Tibial nerve (tissue), 4 donors: ENCODE results near the gene SLC25A42. TPM values are rescaled to one million over a fixed set of nuclear protein-coding genes. Genes with fewer than 3 reads are reported as not detected.

Source experiments
- DNase-seq, 2 donors: peaks; one replicate each; pipeline ENCODE4 v3.0.0-alpha.2; 2019; ENCODE audit warnings: low spot score in 2 of 2
- H3K27ac ChIP-seq, 4 donors: fragments of 200-600 bp; sonication (generic) in 3 of 4; one replicate each; pipeline ENCODE4 v1.5.1; 2017 to 2019; ENCODE audit warnings: mild to moderate bottlenecking in 1 of 4
- H3K27me3 ChIP-seq, 2 donors: fragments of 200-600 bp; sonication (generic) in 1 of 2; one replicate each; pipeline versions ENCODE4 v1.5.1 to v1.6.0; 2017 to 2019
- H3K36me3 ChIP-seq, 3 donors: fragments of 200-600 bp; sonication (generic); one replicate each; pipeline ENCODE4 v1.5.1; 2018 to 2019
- H3K4me1 ChIP-seq, 4 donors: fragments of 200-600 bp; sonication (generic) in 3 of 4; one replicate each; pipeline ENCODE4 v1.5.1; 2017 to 2019
- H3K4me3 ChIP-seq, 4 donors: fragments of 200-600 bp; sonication (generic) in 3 of 4; one replicate each; pipeline ENCODE4 v1.5.1; 2017 to 2019; ENCODE audit warnings: mild to moderate bottlenecking in 1 of 4, moderate library complexity in 1 of 4
- H3K9me3 ChIP-seq, 4 donors: fragments of 200-600 bp; sonication (generic) in 3 of 4; one replicate each; pipeline ENCODE4 v1.5.1; 2017 to 2019
- EP300 ChIP-seq, 2 donors: sonication (generic); formaldehyde crosslinking; IDR thresholded peaks; one replicate each; pipeline ENCODE4 v1.6.1; 2017; ENCODE audit warnings: antibody characterized with exemption in 2 of 2, mild to moderate bottlenecking in 1 of 2
- POLR2A ChIP-seq, 2 donors: fragments of 450-650 bp; IDR thresholded peaks; one replicate each; pipeline ENCODE4 v1.6.1; 2017; ENCODE audit warnings: antibody characterized with exemption in 2 of 2, mild to moderate bottlenecking in 2 of 2, moderate library complexity in 2 of 2
- WGBS, 2 donors: methylation state at CpG; one replicate each; pipeline ENCODE4 v1.1.5; 2018; 5-methylcytosine and 5-hydroxymethylcytosine counted together
- total RNA-seq, 4 donors: library from RNA; depleted of rRNA; stranded (reverse); fragments of >200 nt; gene quantifications; one replicate each; pipeline ENCODE4 v1.1.0, GENCODE V29; 2016
- TF ChIP-seq, protein P1 (sequence below), 5 experiments: fragments of 200-600 bp in 3 of 5; fragments of 450-650 bp in 2 of 5; sonication (generic) in 3 of 5; IDR thresholded peaks; one replicate each; pipeline ENCODE4 v1.5.1; 2016 to 2019; ENCODE audit warnings: antibody characterized with exemption in 5 of 5, mild to moderate bottlenecking in 3 of 5, moderate library complexity in 2 of 5

Gene SLC25A42
- total RNA-seq, 4 donors from 2014 or later: 13.8 to 25.5 (median 15.5) TPM

DNA sequence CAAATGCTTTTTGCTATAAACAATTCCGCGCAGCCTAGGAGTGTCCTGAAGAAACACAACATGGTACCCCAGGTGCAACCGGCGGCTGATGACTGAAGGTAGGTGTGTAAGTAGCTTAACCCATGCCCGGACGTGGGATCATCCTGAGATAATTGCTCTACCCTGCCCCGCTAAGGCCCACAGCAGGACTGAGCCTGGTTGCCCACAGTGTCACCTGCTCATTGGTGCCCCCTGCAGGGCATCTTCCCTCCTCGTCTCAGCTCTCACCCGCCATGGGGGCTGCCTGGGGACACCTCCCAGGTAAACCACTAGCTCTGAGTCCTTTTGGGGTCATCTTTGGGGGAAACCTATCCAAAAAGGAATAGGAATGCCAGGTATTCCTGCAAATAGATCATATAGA, 52.2 kb downstream of the SLC25A42 start:
- DNase-seq: peak in 1 of 2 donors; percentile 19
- H3K27me3 ChIP-seq: no peaks in the 10 kb centered on the region
- H3K4me3 ChIP-seq: no peak overlapping the region
- no peak overlapping the region for H3K27ac ChIP-seq
- H3K9me3 ChIP-seq: no peaks in the 10 kb centered on the region
- 78 to 81% methylated on average over 9 of the region's 9 CpGs for WGBS, 2 donors
- H3K4me1 ChIP-seq: no peaks in the 10 kb centered on the region
- H3K36me3 ChIP-seq: peaks cover 0 to 49% (median 0%) of the 10 kb centered on the region in 3 donors
- no peak for TF ChIP-seq EP300 (IDR thresholded peaks at IDR 0.05)
- TF ChIP-seq, protein P1, sequence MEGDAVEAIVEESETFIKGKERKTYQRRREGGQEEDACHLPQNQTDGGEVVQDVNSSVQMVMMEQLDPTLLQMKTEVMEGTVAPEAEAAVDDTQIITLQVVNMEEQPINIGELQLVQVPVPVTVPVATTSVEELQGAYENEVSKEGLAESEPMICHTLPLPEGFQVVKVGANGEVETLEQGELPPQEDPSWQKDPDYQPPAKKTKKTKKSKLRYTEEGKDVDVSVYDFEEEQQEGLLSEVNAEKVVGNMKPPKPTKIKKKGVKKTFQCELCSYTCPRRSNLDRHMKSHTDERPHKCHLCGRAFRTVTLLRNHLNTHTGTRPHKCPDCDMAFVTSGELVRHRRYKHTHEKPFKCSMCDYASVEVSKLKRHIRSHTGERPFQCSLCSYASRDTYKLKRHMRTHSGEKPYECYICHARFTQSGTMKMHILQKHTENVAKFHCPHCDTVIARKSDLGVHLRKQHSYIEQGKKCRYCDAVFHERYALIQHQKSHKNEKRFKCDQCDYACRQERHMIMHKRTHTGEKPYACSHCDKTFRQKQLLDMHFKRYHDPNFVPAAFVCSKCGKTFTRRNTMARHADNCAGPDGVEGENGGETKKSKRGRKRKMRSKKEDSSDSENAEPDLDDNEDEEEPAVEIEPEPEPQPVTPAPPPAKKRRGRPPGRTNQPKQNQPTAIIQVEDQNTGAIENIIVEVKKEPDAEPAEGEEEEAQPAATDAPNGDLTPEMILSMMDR (IDR thresholded peaks at IDR 0.05): peak; percentile 10 to 49 (median 26)

DNA sequence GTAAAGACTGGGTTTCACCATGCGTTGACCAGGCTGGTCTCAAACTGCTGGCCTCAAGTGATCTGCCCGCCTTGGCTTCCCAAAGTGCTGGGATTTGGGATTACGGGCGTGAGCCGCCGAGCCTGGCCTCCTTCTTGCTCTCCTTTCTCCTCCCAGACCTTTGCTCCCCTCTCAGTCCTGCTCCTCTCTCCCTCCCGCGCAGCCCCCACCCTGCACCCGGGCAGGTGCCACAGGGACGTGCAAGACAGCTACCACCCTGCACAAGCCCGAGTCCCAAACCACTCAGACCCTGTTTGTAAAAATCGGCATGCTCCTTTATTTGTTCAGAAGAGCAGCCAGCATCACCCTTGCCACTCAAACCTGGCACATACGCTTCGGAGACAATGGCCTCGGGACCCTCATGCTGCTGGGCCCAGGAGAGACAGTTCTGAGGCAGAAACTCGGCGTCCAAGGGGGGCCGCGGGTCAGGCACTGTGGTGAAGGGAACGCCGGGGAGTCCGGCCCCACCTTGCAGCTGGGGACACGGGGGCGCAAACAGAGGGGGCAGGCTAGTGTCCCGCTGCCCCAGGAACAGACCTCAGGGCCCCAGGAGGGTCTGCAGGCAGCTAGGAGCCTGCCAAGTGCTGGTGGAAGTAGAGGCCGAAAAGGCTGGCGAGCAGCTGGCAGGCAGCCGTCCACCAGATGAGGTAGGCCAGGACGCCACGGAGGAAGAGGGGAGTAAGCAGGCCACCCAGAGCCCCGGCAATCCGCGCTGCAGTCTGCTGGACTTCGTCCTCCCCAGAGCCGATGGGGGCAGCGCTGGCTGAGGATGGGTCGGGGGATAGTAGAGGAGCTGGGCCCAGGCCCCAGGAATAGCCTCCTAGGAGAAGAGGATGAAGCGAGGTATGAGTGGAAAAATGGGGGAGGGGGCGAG, 55.8 kb downstream of the SLC25A42 start:
- Histone ChIP-seq H3K27ac (no peak overlapping the region), H3K36me3 (peaks cover 0 to 75% (median 0%) of the 10 kb centered on the region in 3 donors), H3K9me3 (peaks cover 0 to 15% (median 1%) of the 10 kb centered on the region in 4 donors), H3K27me3 (no peaks in the 10 kb centered on the region), H3K4me3 (no peak overlapping the region), H3K4me1 (no peaks in the 10 kb centered on the region)
- DNase-seq: no peak
- TF ChIP-seq EP300 (IDR thresholded peaks at IDR 0.05) (no peak), POLR2A (IDR thresholded peaks at IDR 0.05) (no peak)
- TF ChIP-seq, protein P1 (IDR thresholded peaks at IDR 0.05): no peak
- 90% methylated on average over 39 of the region's 39 CpGs for WGBS, 2 donors

DNA sequence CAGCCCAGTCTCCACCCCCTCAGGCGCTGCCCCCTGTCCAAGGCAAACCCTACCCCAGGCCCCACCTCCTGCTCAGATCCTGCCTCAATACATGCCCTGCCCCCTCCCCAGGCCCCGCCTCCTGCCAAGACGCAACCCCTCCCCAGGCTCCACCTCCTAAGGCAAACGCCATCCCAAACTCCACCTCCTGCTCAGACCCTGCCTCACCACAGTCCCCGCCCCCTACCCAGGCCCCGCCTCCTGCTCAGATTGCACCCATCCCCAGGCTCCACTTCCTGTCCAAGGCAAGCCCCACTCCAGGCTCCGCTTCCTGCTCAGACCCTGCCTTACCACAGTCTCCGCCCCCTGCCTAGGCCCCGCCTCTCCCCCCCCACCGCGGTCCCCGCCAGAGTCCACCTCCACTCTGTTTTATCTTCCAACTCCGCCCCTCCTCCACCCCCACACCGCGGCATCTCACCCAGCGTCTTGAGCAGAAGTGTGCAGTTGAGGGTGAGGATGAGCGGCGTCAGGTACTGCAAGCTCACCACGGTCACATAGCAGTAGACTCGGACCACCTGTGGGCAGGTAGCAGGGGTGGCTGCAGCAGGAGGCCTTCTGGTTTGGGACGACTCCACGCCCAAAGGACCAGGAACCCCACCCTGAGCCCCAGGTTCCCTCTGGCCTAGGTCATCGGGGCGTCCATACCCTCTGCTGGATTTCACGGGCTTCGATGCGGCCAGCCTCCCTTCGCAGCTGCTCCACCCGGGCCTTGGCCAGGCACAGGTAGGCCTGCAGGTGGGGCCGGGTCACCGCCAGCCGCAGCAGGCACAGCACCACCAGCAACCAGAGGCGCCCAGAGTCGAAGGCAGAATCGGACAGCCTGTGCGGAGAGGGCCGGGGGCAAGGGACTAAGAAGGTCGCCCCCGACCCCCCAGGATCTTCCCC, 56.8 kb downstream of the SLC25A42 start:
- peak in 1 of 2 donors; percentile 46 for DNase-seq
- H3K4me3 ChIP-seq: no peak overlapping the region
- H3K4me1 ChIP-seq: no peaks in the 10 kb centered on the region
- H3K27me3 ChIP-seq: no peaks in the 10 kb centered on the region
- peaks cover 0 to 83% (median 0%) of the 10 kb centered on the region in 3 donors for H3K36me3 ChIP-seq
- TF ChIP-seq POLR2A (IDR thresholded peaks at IDR 0.05) (no peak), EP300 (IDR thresholded peaks at IDR 0.05) (no peak)
- TF ChIP-seq, protein P1 (IDR thresholded peaks at IDR 0.05): no peak
- WGBS, 2 donors: 50 to 53% methylated on average over 25 to 31 of the region's 39 CpGs
- H3K9me3 ChIP-seq: peaks cover 0 to 15% (median 1%) of the 10 kb centered on the region in 4 donors
- no peak overlapping the region for H3K27ac ChIP-seq

DNA sequence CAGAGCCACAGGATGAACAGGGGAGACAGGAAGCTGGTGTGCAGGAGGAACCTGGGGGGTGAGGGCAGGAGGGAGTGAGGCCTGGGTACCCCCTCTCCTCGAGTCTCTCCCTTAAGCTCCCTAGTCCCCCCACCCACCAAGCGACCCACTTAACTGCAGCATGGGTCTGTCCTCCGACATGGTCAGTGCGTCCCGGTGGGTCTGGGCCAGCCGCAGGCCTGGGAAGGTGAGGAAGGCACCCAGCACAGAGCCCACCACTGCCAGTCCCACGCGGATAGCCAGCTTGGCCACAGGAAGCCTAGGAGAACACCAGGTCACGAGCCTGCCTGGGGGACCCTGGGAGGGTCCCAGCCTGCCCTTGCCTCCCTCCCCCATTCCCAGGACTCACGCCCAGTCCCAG, 57.6 kb downstream of the SLC25A42 start:
- no peak overlapping the region for H3K27ac ChIP-seq
- H3K4me1 ChIP-seq: no peaks in the 10 kb centered on the region
- H3K27me3 ChIP-seq: no peaks in the 10 kb centered on the region
- WGBS, 2 donors: 88 to 93% methylated on average over 7 to 9 of the region's 10 CpGs
- peaks cover 0 to 82% (median 0%) of the 10 kb centered on the region in 3 donors for H3K36me3 ChIP-seq
- H3K4me3 ChIP-seq: no peak overlapping the region
- TF ChIP-seq POLR2A (IDR thresholded peaks at IDR 0.05) (no peak), EP300 (IDR thresholded peaks at IDR 0.05) (no peak)
- TF ChIP-seq, protein P1 (IDR thresholded peaks at IDR 0.05): no peak
- DNase-seq: no peak
- H3K9me3 ChIP-seq: peaks cover 0 to 15% (median 1%) of the 10 kb centered on the region in 4 donors
